Calu3 (cell line): ENCODE data around the gene ASB3. TPM values are rescaled to one million over a fixed set of nuclear protein-coding genes. Genes with fewer than 3 reads are reported as not detected.

Source experiments
- BruUV-seq: library from RNA; stranded (reverse); fragments of 400-500 nt; replicated peaks from 2 replicates; lab custom pipeline; 2021; lab: Mats Ljungman, UMichigan
- CTCF ChIA-PET: fragments of 300-600 bp; sonication (Branson Sonifier 250); formaldehyde crosslinking; loops from one replicate; lab custom pipeline; 2022; ENCODE audit warnings: antibody characterized with exemption; lab: Charles Lee
- DNase-seq: peaks from one replicate; pipeline ENCODE4 v3.0.0; 2022
- H3K27ac Mint-ChIP-seq: one replicate; pipeline ENCODE4 v1.8.0; 2022; ENCODE audit warnings: mixed read lengths; ENCODE audit not compliant: unreplicated experiment
- H3K27me3 Mint-ChIP-seq: one replicate; pipeline ENCODE4 v1.8.0; 2022; ENCODE audit warnings: mixed read lengths; ENCODE audit not compliant: unreplicated experiment
- H3K36me3 Mint-ChIP-seq: one replicate; pipeline ENCODE4 v1.8.0; 2022; ENCODE audit warnings: mild to moderate bottlenecking, moderate library complexity, mixed read lengths; ENCODE audit not compliant: insufficient read depth, unreplicated experiment
- H3K4me1 Mint-ChIP-seq: one replicate; pipeline ENCODE4 v1.8.0; 2022; ENCODE audit warnings: mild to moderate bottlenecking, low read depth, mixed read lengths; ENCODE audit not compliant: unreplicated experiment
- H3K4me3 Mint-ChIP-seq: one replicate; pipeline ENCODE4 v1.8.0; 2022; ENCODE audit warnings: mild to moderate bottlenecking, low read depth, moderate library complexity, mixed read lengths; ENCODE audit not compliant: unreplicated experiment
- H3K9me3 Mint-ChIP-seq: one replicate; pipeline ENCODE4 v1.8.0; 2022; ENCODE audit warnings: low read depth, mixed read lengths; ENCODE audit not compliant: unreplicated experiment
- CTCF ChIP-seq: fragments of 200-600 bp; IDR thresholded peaks from one replicate; pipeline ENCODE4 v1.8.0; 2022; ENCODE audit warnings: antibody characterized with exemption; ENCODE audit not compliant: unreplicated experiment
- intact Hi-C: fragments of 100-400 bp; cut with micrococcal nuclease; formaldehyde crosslinking; loops from one replicate; pipeline ENCODE4 v1.10.0; 2022; ENCODE audit not compliant: unreplicated experiment
- total RNA-seq: library from RNA; stranded (reverse); gene quantifications from 2 replicates; pipeline ENCODE4 v1.2.3, GENCODE V29; 2022

The ASB3 gene
- total RNA-seq, 1 experiment from 2014 or later: 15.8 TPM

- Mint-ChIP-seq H3K27me3 (no peaks in the 10 kb centered on the region), H3K4me1 (no peaks in the 10 kb centered on the region), H3K9me3 (no peaks in the 10 kb centered on the region), H3K4me3 (no peak overlapping the region), H3K36me3 (peaks cover 20% of the 10 kb centered on the region), H3K27ac (no peak overlapping the region)
- CTCF ChIA-PET: interaction anchor here (0.6 kb wide), 1 partner anchor 53 kb away, joined by 4 read pairs; no protein-coding TSS in a partner anchor
- intact Hi-C loops: no loop called here
- no peak for DNase-seq
- BruUV-seq: no TSS peak
- TF ChIP-seq CTCF: no peak
Measured at GRCh38 chr2:53818854-53819435, 32.2 kb upstream of the ASB3 start.

DNA sequence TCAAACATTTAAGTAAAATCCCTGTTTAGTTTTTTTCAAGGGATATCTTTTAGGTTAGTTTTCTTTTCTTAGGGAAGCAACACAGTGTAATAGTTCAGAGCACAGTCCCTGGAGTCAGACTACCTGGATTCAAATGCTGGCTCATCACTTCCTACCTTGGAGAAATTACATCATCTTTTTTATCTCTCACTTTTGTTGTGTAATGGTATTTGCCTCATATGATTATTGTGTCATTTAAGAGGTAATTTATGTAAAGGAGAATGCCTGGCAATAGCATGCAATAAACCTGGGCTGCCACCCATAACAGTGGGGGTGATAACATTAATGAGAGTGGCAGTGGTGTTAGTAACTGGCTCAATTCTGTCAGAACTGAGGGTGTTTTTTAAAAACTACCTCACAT lies 26.4 kb upstream of the ASB3 start:
- DNase-seq: no peak
- no peak overlapping the region for H3K27ac Mint-ChIP-seq
- intact Hi-C loops: no loop called here

DNA sequence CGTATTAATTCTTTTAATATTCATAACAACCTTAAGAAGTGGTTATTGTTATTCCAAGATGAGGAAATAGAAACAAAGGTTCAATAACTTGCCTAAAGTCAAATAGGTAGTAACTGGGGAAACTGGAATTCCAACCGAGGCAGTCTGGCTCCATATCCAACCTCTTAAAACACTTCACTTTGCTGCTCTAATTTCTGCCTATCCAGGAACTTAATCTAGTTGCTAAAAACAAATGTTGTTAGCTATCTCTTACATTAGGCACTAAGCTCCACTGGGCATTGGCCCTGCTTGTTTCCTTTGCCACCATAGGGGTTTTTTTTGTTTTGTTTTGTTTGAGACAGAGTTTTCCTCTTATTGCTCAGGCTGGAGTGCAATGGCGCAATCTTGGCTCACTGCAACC lies 24.8 kb upstream of the ASB3 start:
- no peak overlapping the region for H3K27ac Mint-ChIP-seq

More for the DNA sequence above, 26.4 kb upstream of the ASB3 start:
- Mint-ChIP-seq H3K9me3 (no peaks in the 10 kb centered on the region), H3K4me3 (no peak overlapping the region), H3K36me3 (peaks cover 26% of the 10 kb centered on the region), H3K27me3 (no peaks in the 10 kb centered on the region), H3K4me1 (no peaks in the 10 kb centered on the region)
- CTCF ChIA-PET: interaction anchor here (0.6 kb wide), 1 partner anchor 302 kb away, joined by 3 read pairs; the partner anchor contains the start of gene ACYP2
- no TSS peak for BruUV-seq
- TF ChIP-seq CTCF: no peak

GRCh38 chr2:53802617-53803151 lies 15.9 kb upstream of the ASB3 start:
- H3K27me3 Mint-ChIP-seq: no peaks in the 10 kb centered on the region
- no peak for TF ChIP-seq CTCF
- no peaks in the 10 kb centered on the region for H3K9me3 Mint-ChIP-seq
- CTCF ChIA-PET: interaction anchor here (0.7 kb wide), 1 partner anchor 1350 kb away, joined by 3 read pairs; no protein-coding TSS in a partner anchor
- no peak for DNase-seq
- H3K4me1 Mint-ChIP-seq: no peaks in the 10 kb centered on the region
- intact Hi-C loops: no loop called here
- H3K4me3 Mint-ChIP-seq: no peak overlapping the region
- H3K27ac Mint-ChIP-seq: no peak overlapping the region
- H3K36me3 Mint-ChIP-seq: peaks cover 6% of the 10 kb centered on the region
- no TSS peak for BruUV-seq

More for the DNA sequence above, 24.8 kb upstream of the ASB3 start:
- H3K9me3 Mint-ChIP-seq: no peaks in the 10 kb centered on the region
- CTCF ChIA-PET: no interaction called here
- H3K4me3 Mint-ChIP-seq: no peak overlapping the region
- BruUV-seq: no TSS peak
- DNase-seq: no peak
- peaks cover 20% of the 10 kb centered on the region for H3K36me3 Mint-ChIP-seq
- H3K4me1 Mint-ChIP-seq: no peaks in the 10 kb centered on the region
- intact Hi-C loops: no loop called here
- no peak for TF ChIP-seq CTCF
- no peaks in the 10 kb centered on the region for H3K27me3 Mint-ChIP-seq
